GM12878 (cell line): ENCODE results near the gene KLK8. TPM values are rescaled to one million over a fixed set of nuclear protein-coding genes. Genes with fewer than 3 reads are reported as not detected.

Experiments
- ATAC-seq: fragments of 200-7000 bp; cut with Tn5 transposase; 3 replicates; pipeline ENCODE4 v1.9.1; 2020; ENCODE audit warnings: mild to moderate bottlenecking, moderate library complexity
- BruUV-seq: library from RNA; stranded (reverse); fragments of 400-500 nt; replicated peaks from 2 replicates; lab custom pipeline; 2021; lab: Mats Ljungman, UMichigan
- CTCF ChIA-PET: fragments of 300-600 bp; sonication (Branson Sonifier 250); formaldehyde crosslinking; extraction: SDS; loops from one replicate; lab custom pipeline; 2021; ENCODE audit warnings: inconsistent platforms; lab: Yijun Ruan, JAX
- POLR2A ChIA-PET: fragments of 350-600 bp; formaldehyde crosslinking; extraction: SDS; loops from one replicate; lab custom pipeline; 2021; ENCODE audit warnings: inconsistent platforms; lab: Charles Lee
- RAD21 ChIA-PET: fragments of 300-600 bp; sonication (Branson Sonifier 250); formaldehyde crosslinking; loops from one replicate; lab custom pipeline; 2023; ENCODE audit warnings: antibody characterized with exemption; ENCODE audit not compliant: unreplicated experiment; lab: Charles Lee
- SMC1A ChIA-PET: fragments of 300-600 bp; sonication (Branson Sonifier 250); formaldehyde crosslinking; loops from one replicate; lab custom pipeline; 2023; ENCODE audit not compliant: unreplicated experiment, uncharacterized antibody; lab: Charles Lee
- DNase-seq: peaks from one replicate; pipeline ENCODE4 v3.0.0-alpha.2; 2011; ENCODE audit warnings: low read depth, low spot score
- FAIRE-seq: peaks from 3 replicates; lab custom pipeline; 2011; peaks lifted over from hg19 to GRCh38; lab: Jason Lieb, UNC
- H2AFZ ChIP-seq: 2 replicates; pipeline ENCODE4 v1.6.0; 2011; ENCODE audit warnings: low read depth, low read length, control low read depth; ENCODE audit not compliant: control insufficient read depth
- H3K27ac ChIP-seq: 2 replicates; pipeline ENCODE4 v1.5.1; 2011; ENCODE audit warnings: control low read depth; ENCODE audit not compliant: control insufficient read depth, insufficient read depth
- H3K27me3 ChIP-seq, 2 experiments: replicated peaks in 1 of 2; 2 replicates each; pipeline versions ENCODE4 v1.6.0 to v1.6.1; 2011; ENCODE audit warnings: low read length in 1 of 2; ENCODE audit not compliant: control insufficient read depth in 2 of 2, insufficient read depth in 2 of 2
- H3K36me3 ChIP-seq, 2 experiments: 2 replicates each; pipeline ENCODE4 v1.5.1; 2011; ENCODE audit warnings: low read length in 1 of 2; ENCODE audit not compliant: control insufficient read depth in 2 of 2, insufficient read depth in 2 of 2
- H3K4me1 ChIP-seq: 2 replicates; pipeline ENCODE4 v1.6.1; 2011; ENCODE audit warnings: mild to moderate bottlenecking, low read length, moderate library complexity, mixed read lengths; ENCODE audit not compliant: control insufficient read depth, insufficient read depth
- H3K4me2 ChIP-seq: 2 replicates; pipeline ENCODE4 v1.6.0; 2011; ENCODE audit warnings: control low read depth; ENCODE audit not compliant: control insufficient read depth, insufficient read depth
- H3K4me3 ChIP-seq: fragments of 200-600 bp; sonication (generic); 2 replicates; pipeline ENCODE4 v1.5.1; 2016
- H3K79me2 ChIP-seq: 2 replicates; pipeline ENCODE4 v1.6.0; 2011; ENCODE audit warnings: low read length; ENCODE audit not compliant: control insufficient read depth, insufficient read depth
- H3K9ac ChIP-seq: 2 replicates; pipeline ENCODE4 v1.8.0; 2011; ENCODE audit warnings: low read length, control low read depth, mixed read lengths; ENCODE audit not compliant: control insufficient read depth, insufficient read depth
- H3K9me3 ChIP-seq: replicated peaks from 3 replicates; pipeline ENCODE4 v1.5.1; 2011; ENCODE audit warnings: mild to moderate bottlenecking, low read length; ENCODE audit not compliant: control insufficient read depth, insufficient read depth
- H4K20me1 ChIP-seq: 2 replicates; pipeline ENCODE4 v1.6.0; 2011; ENCODE audit not compliant: control insufficient read depth, insufficient read depth
- ATF7 ChIP-seq: fragments of 450-650 bp; IDR thresholded peaks from 2 replicates; pipeline ENCODE4 v1.6.1; 2016; ENCODE audit warnings: low read depth, mild to moderate bottlenecking
- BCL3 ChIP-seq: IDR thresholded peaks from 2 replicates; pipeline ENCODE4 v1.6.1; 2011; ENCODE audit warnings: borderline replicate concordance, low read depth, mild to moderate bottlenecking, moderate library complexity, low read length; ENCODE audit not compliant: insufficient read depth, poor library complexity, severe bottlenecking
- MEF2B ChIP-seq: fragments of 450-650 bp; IDR thresholded peaks from 2 replicates; pipeline ENCODE4 v1.6.1; 2018; ENCODE audit warnings: mild to moderate bottlenecking, moderate library complexity; ENCODE audit not compliant: partially characterized antibody, poor library complexity, severe bottlenecking
- MXI1 ChIP-seq: fragments of 150-350 bp; IDR thresholded peaks from 2 replicates; pipeline ENCODE4 v1.6.1; 2011; ENCODE audit warnings: low read depth, mild to moderate bottlenecking, inconsistent platforms, low read length, improper control_type of control experiment
- NBN ChIP-seq: fragments of 450-650 bp; IDR thresholded peaks from 2 replicates; pipeline ENCODE4 v1.6.1; 2016
- SRF ChIP-seq, 2 experiments: IDR thresholded peaks; 2 replicates each; pipeline ENCODE4 v1.6.1; 2011; ENCODE audit warnings: low read depth in 2 of 2, low read length in 2 of 2, mild to moderate bottlenecking in 1 of 2, moderate library complexity in 1 of 2
- USF1 ChIP-seq: IDR thresholded peaks from 2 replicates; pipeline ENCODE4 v1.6.1; 2011; ENCODE audit warnings: borderline replicate concordance, low read depth, mild to moderate bottlenecking, moderate library complexity, mixed read lengths, low read length; ENCODE audit not compliant: insufficient read depth; ENCODE audit errors: extremely low read length
- ZNF274 ChIP-seq: IDR thresholded peaks from one replicate; pipeline ENCODE4 v1.8.0; 2011; ENCODE audit not compliant: insufficient read length, insufficient read depth
- ZNF384 ChIP-seq: IDR thresholded peaks from 2 replicates; pipeline ENCODE4 v1.6.1; 2012; ENCODE audit warnings: low read depth, mild to moderate bottlenecking, low read length, improper control_type of control experiment, borderline replicate concordance
- WGBS: methylation state at CpG from one replicate; pipeline ENCODE4 v1.1.6; 2016; ENCODE audit warnings: low lambda C conversion rate; ENCODE audit not compliant: insufficient replicate concordance, insufficient coverage; ENCODE audit errors: missing lambda C conversion rate; 5-methylcytosine and 5-hydroxymethylcytosine counted together
- in situ Hi-C: fragments of 300-500 bp; cut with MboI; formaldehyde crosslinking; loops from 9 replicates; pipeline ENCODE4 v1.14.3; 2018; ENCODE audit warnings: mixed read lengths
- intact Hi-C: fragments of 100-400 bp; cut with micrococcal nuclease; formaldehyde crosslinking; loops from one replicate; pipeline ENCODE4 v1.14.2; 2022; ENCODE audit not compliant: unreplicated experiment
- polyA plus RNA-seq, 11 experiments: library from polyadenylated mRNA; depleted of rRNA in 4 of 11; unstranded in 6 of 11; stranded (reverse) in 5 of 11; fragments of >200 nt; fragmentation: Nextera tagmentation in 4 of 11; fragmentation: Illumina TruSeq in 1 of 11; extraction: Ambion mirVana in 4 of 11; extraction: Trizol in 1 of 11; gene quantifications; 1 replicate in 1 of 11; 2 replicates in 10 of 11; pipeline versions ENCODE4 v1.2.1 to v1.2.3, GENCODE V29; 2011 to 2016; ENCODE audit warnings: inconsistent platforms in 2 of 11, missing spikeins in 2 of 11, low read depth in 1 of 11
- total RNA-seq, 4 experiments: library from RNA; depleted of rRNA in 3 of 4; stranded (reverse); fragments of >200 nt in 3 of 4; fragmentation: Illumina TruSeq in 1 of 4; extraction: Trizol in 1 of 4; gene quantifications; 2 replicates each; pipeline versions ENCODE4 v1.2.1 to v1.2.3, GENCODE V29; 2013 to 2021
- TF ChIP-seq, protein P1 (sequence below): fragments of 450-650 bp; IDR thresholded peaks from 2 replicates; pipeline ENCODE4 v1.6.1; 2014; ENCODE audit warnings: mild to moderate bottlenecking

KLK8 gene
- total and polyA plus RNA-seq, 10 of the 15 experiments (the other 5 are each of a cell fraction or from before 2014, with no cell fraction given): not detected

DNA sequence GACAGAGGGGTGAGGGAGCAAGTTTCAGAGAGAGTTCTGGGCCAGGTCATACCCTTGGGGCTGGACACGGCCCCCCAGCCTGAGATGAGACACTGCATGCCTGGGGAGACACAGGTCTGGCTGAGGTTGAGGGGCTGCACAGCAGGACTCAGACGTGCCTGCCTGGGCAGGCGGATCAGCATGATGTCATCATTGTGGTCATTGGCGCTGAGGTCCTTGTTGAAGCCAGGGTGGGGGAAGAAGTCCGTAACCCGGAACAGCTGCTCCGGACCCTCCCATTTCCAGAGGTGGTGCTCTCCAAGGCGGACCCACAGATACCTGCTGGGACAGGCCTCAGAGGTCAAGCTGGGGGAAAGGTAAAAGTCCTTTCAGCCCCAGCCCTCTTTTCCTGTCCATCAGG is 5.0 kb upstream of the KLK8 start:
- ChIA-PET POLR2A (no interaction called here), CTCF (no interaction called here), RAD21 (no interaction called here), SMC1A (no interaction called here)
- H3K9ac ChIP-seq: no peak overlapping the region
- no TSS peak for BruUV-seq
- H3K4me1 ChIP-seq: no peaks in the 10 kb centered on the region
- no peaks in the 10 kb centered on the region for H4K20me1 ChIP-seq
- ATAC-seq (no peak), FAIRE-seq (no peak), DNase-seq (no peak)
- H2AFZ ChIP-seq: no peak overlapping the region
- H3K27ac ChIP-seq: no peak overlapping the region
- H3K9me3 ChIP-seq: no peaks in the 10 kb centered on the region
- TF ChIP-seq, protein P1, sequence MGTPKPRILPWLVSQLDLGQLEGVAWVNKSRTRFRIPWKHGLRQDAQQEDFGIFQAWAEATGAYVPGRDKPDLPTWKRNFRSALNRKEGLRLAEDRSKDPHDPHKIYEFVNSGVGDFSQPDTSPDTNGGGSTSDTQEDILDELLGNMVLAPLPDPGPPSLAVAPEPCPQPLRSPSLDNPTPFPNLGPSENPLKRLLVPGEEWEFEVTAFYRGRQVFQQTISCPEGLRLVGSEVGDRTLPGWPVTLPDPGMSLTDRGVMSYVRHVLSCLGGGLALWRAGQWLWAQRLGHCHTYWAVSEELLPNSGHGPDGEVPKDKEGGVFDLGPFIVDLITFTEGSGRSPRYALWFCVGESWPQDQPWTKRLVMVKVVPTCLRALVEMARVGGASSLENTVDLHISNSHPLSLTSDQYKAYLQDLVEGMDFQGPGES: no peak
- TF ChIP-seq NBN: no peak
- no peaks in the 10 kb centered on the region for H3K27me3 ChIP-seq
- in situ Hi-C loops (no loop called here), intact Hi-C loops (no loop called here)
- H3K4me3 ChIP-seq: no peak overlapping the region
- H3K4me2 ChIP-seq: no peak overlapping the region
- 42% methylated on average over 8 of the region's 8 CpGs for WGBS
- H3K79me2 ChIP-seq: no peaks in the 10 kb centered on the region
- no peaks in the 10 kb centered on the region for H3K36me3 ChIP-seq

- 86% methylated on average over 1 of the region's 1 CpG for WGBS
- CTCF ChIA-PET: no interaction called here
Observed at GRCh38 chr19:51005248-51005647, 3.8 kb upstream of the KLK8 start.

More at GRCh38 chr19:51005248-51005647, 3.8 kb upstream of the KLK8 start:
- Histone ChIP-seq H3K9me3 (no peaks in the 10 kb centered on the region), H3K36me3 (no peaks in the 10 kb centered on the region), H2AFZ (no peak overlapping the region)
- RAD21 ChIA-PET: no interaction called here
- ATAC-seq: no peak
- SMC1A ChIA-PET: no interaction called here
- TF ChIP-seq ATF7: no peak
- TF ChIP-seq MXI1: no peak
- no peak for TF ChIP-seq BCL3
- TF ChIP-seq SRF (IDR thresholded peaks at IDR 0.05; ENCODE audit: low read depth in 2 of 2, low read length in 2 of 2): no peak
- TF ChIP-seq USF1: no peak
- no peak for TF ChIP-seq ZNF274
- TF ChIP-seq ZNF384: no peak
- no peak for TF ChIP-seq MEF2B
- TF ChIP-seq, all 136 proteins: peak for 0
- FAIRE-seq: no peak
- POLR2A ChIA-PET: no interaction called here
- no peak overlapping the region for H3K4me2 ChIP-seq
- H3K27me3 ChIP-seq: no peaks in the 10 kb centered on the region
- no peak overlapping the region for H3K27ac ChIP-seq
- no peaks in the 10 kb centered on the region for H3K79me2 ChIP-seq
- in situ Hi-C loops (no loop called here), intact Hi-C loops (no loop called here)
- H3K4me1 ChIP-seq: no peaks in the 10 kb centered on the region
- no peak for DNase-seq
- no peak overlapping the region for H3K4me3 ChIP-seq
- no peaks in the 10 kb centered on the region for H4K20me1 ChIP-seq
- H3K9ac ChIP-seq: no peak overlapping the region
- no TSS peak for BruUV-seq
